HEK293 (cell line): ENCODE results near the gene ELOVL1.

Source experiments
- KLF7 ChIP-seq: fragments of 450-650 bp; formaldehyde crosslinking; IDR thresholded peaks from 2 replicates; pipeline ENCODE4 v1.5.1; 2016; ENCODE audit warnings: missing biosample characterization, missing genetic modification characterization, borderline replicate concordance
- KLF9 ChIP-seq: fragments of 450-650 bp; formaldehyde crosslinking; IDR thresholded peaks from 2 replicates; pipeline ENCODE4 v1.5.1; 2016; ENCODE audit warnings: missing biosample characterization, missing genetic modification characterization, low read depth
- PBX3 ChIP-seq: sonication (generic); formaldehyde crosslinking; IDR thresholded peaks from 2 replicates; pipeline ENCODE4 v1.8.1; 2022; ENCODE audit warnings: mild to moderate bottlenecking, moderate library complexity, missing genetic modification reagents
- TCF7L2 ChIP-seq: IDR thresholded peaks from 2 replicates; pipeline ENCODE4 v1.6.1; 2011; ENCODE audit warnings: low read depth, mild to moderate bottlenecking, inconsistent platforms, low read length, moderate library complexity, borderline replicate concordance
- ZBTB11 ChIP-seq: fragments of 450-650 bp; formaldehyde crosslinking; conservative IDR thresholded peaks from 2 replicates; pipeline ENCODE4 v1.5.1; 2016; ENCODE audit warnings: low read depth, missing biosample characterization, missing genetic modification characterization
- ZBTB44 ChIP-seq: fragments of 450-650 bp; IDR thresholded peaks from 2 replicates; pipeline ENCODE4 v1.5.1; 2018; ENCODE audit warnings: missing biosample characterization, mild to moderate bottlenecking, missing genetic modification characterization
- ZBTB48 ChIP-seq: fragments of 450-650 bp; formaldehyde crosslinking; IDR thresholded peaks from 2 replicates; pipeline ENCODE4 v1.5.1; 2016; ENCODE audit warnings: missing biosample characterization, missing genetic modification characterization
- ZBTB49 ChIP-seq: fragments of 450-650 bp; formaldehyde crosslinking; IDR thresholded peaks from 2 replicates; pipeline ENCODE4 v1.5.1; 2016; ENCODE audit warnings: missing biosample characterization, missing genetic modification characterization, low read depth
- ZFP41 ChIP-seq: fragments of 450-650 bp; formaldehyde crosslinking; IDR thresholded peaks from 2 replicates; pipeline ENCODE4 v1.5.1; 2016; ENCODE audit warnings: missing biosample characterization, missing genetic modification characterization, borderline replicate concordance
- ZNF148 ChIP-seq: fragments of 450-650 bp; formaldehyde crosslinking; IDR thresholded peaks from 2 replicates; pipeline ENCODE4 v1.5.0; 2017; ENCODE audit warnings: missing biosample characterization, missing genetic modification characterization, borderline replicate concordance
- ZNF184 ChIP-seq: fragments of 450-650 bp; IDR thresholded peaks from 2 replicates; pipeline ENCODE4 v1.5.1; 2018; ENCODE audit warnings: missing biosample characterization, mild to moderate bottlenecking, missing genetic modification characterization
- ZNF19 ChIP-seq: fragments of 450-650 bp; formaldehyde crosslinking; IDR thresholded peaks from 2 replicates; pipeline ENCODE4; 2016; ENCODE audit warnings: missing biosample characterization, missing genetic modification characterization, low read depth
- ZNF211 ChIP-seq: fragments of 450-650 bp; formaldehyde crosslinking; IDR thresholded peaks from 2 replicates; pipeline ENCODE4 v1.5.1; 2016; ENCODE audit warnings: low read depth, missing biosample characterization, missing genetic modification characterization
- ZNF23 ChIP-seq: fragments of 450-650 bp; formaldehyde crosslinking; IDR thresholded peaks from 2 replicates; pipeline ENCODE4 v1.5.1; 2016; ENCODE audit warnings: missing biosample characterization, missing genetic modification characterization, borderline replicate concordance
- ZNF24 ChIP-seq: fragments of 450-650 bp; formaldehyde crosslinking; IDR thresholded peaks from 2 replicates; pipeline ENCODE4 v1.5.1; 2016; ENCODE audit warnings: missing biosample characterization, missing genetic modification characterization
- ZNF302 ChIP-seq: fragments of 450-650 bp; formaldehyde crosslinking; IDR thresholded peaks from 2 replicates; pipeline ENCODE4 v1.5.1; 2016; ENCODE audit warnings: missing biosample characterization, missing genetic modification characterization, low read depth
- ZNF335 ChIP-seq: fragments of 450-650 bp; formaldehyde crosslinking; conservative IDR thresholded peaks from 2 replicates; pipeline ENCODE4 v1.5.1; 2016; ENCODE audit warnings: missing biosample characterization, missing genetic modification characterization
- ZNF391 ChIP-seq: fragments of 450-650 bp; formaldehyde crosslinking; IDR thresholded peaks from 2 replicates; pipeline ENCODE4 v1.5.1; 2016; ENCODE audit warnings: low read depth, missing biosample characterization, missing genetic modification characterization, borderline replicate concordance
- ZNF394 ChIP-seq: fragments of 450-650 bp; formaldehyde crosslinking; IDR thresholded peaks from 2 replicates; pipeline ENCODE4 v1.5.1; 2016; ENCODE audit warnings: missing biosample characterization, missing genetic modification characterization, mild to moderate bottlenecking, moderate library complexity, borderline replicate concordance
- ZNF423 ChIP-seq: fragments of 450-650 bp; formaldehyde crosslinking; IDR thresholded peaks from 2 replicates; pipeline ENCODE4 v1.5.1; 2016; ENCODE audit warnings: missing biosample characterization, missing genetic modification characterization
- ZNF473 ChIP-seq: fragments of 450-650 bp; formaldehyde crosslinking; IDR thresholded peaks from 2 replicates; pipeline ENCODE4 v1.5.1; 2017; ENCODE audit warnings: missing biosample characterization, missing genetic modification characterization
- ZNF521 ChIP-seq: fragments of 450-650 bp; formaldehyde crosslinking; IDR thresholded peaks from 2 replicates; pipeline ENCODE4 v1.5.1; 2017; ENCODE audit warnings: missing biosample characterization, mild to moderate bottlenecking, missing genetic modification characterization
- ZNF626 ChIP-seq: fragments of 450-650 bp; sonication (Bioruptor Pico); formaldehyde crosslinking; IDR thresholded peaks from 2 replicates; pipeline ENCODE4 v1.5.1; 2018; ENCODE audit warnings: missing biosample characterization, missing genetic modification characterization, inconsistent platforms
- ZNF645 ChIP-seq: fragments of 450-650 bp; formaldehyde crosslinking; IDR thresholded peaks from 2 replicates; pipeline ENCODE4; 2016; ENCODE audit warnings: missing biosample characterization, missing genetic modification characterization
- ZNF677 ChIP-seq: fragments of 450-650 bp; IDR thresholded peaks from 2 replicates; pipeline ENCODE4 v1.5.0; 2018; ENCODE audit warnings: missing biosample characterization, mild to moderate bottlenecking, missing genetic modification characterization, moderate library complexity
- ZNF843 ChIP-seq: fragments of 450-650 bp; formaldehyde crosslinking; IDR thresholded peaks from 2 replicates; pipeline ENCODE4 v1.5.1; 2016; ENCODE audit warnings: missing biosample characterization, missing genetic modification characterization
- ZSCAN16 ChIP-seq: fragments of 450-650 bp; formaldehyde crosslinking; IDR thresholded peaks from 2 replicates; pipeline ENCODE4 v1.5.1; 2016; ENCODE audit warnings: missing biosample characterization, missing genetic modification characterization

The ELOVL1 gene

GRCh38 chr1:43367904-43368645, at the start of gene ELOVL1 (continued):
- no peak for TF ChIP-seq ZSCAN16 (tag by site-specific recombination)
- TF ChIP-seq ZNF335 (tag by site-specific recombination), result peak; percentile 70
- no peak for TF ChIP-seq ZNF184 (tag by site-specific recombination)
- peak; percentile 85 for TF ChIP-seq KLF7 (tag by site-specific recombination)
- peak; percentile 99 for TF ChIP-seq ZBTB48 (tag by site-specific recombination)
- no peak for TF ChIP-seq ZNF626 (tag by site-specific recombination)
- 0 out of 2 replicates have a peak, but pooled peaks have one; percentile 39 for TF ChIP-seq ZNF423
- no peak for TF ChIP-seq ZBTB49 (tag by site-specific recombination)
- peak; percentile 86 for TF ChIP-seq ZNF394 (tag by site-specific recombination)
- TF ChIP-seq PBX3 (CRISPR knock-in tag), result peak; percentile 54; the same call in 1 of the 2 replicates
- TF ChIP-seq ZNF391, result peak; percentile 75; the same call in 1 of the 2 replicates
- no peak for TF ChIP-seq ZFP41 (tag by site-specific recombination)
- no peak for TF ChIP-seq ZNF677
- TF ChIP-seq KLF9 (tag by site-specific recombination), result no peak; the same call in none of the 2 replicates
- no peak for TF ChIP-seq ZNF23 (tag by site-specific recombination)
- TF ChIP-seq ZNF843 (tag by site-specific recombination), result 0 out of 2 replicates have a peak, but pooled peaks have one; percentile 31
- peak; percentile 71 for TF ChIP-seq ZBTB11
- TF ChIP-seq ZNF521 (tag by site-specific recombination), result no peak
- no peak for TF ChIP-seq ZNF473 (tag by site-specific recombination)
- TF ChIP-seq ZNF24, result peak; percentile 73; the same call in 1 of the 2 replicates
- TF ChIP-seq ZNF19, result no peak
- no peak for TF ChIP-seq TCF7L2
- no peak for TF ChIP-seq ZNF148 (tag by site-specific recombination)
- TF ChIP-seq ZNF302, result no peak
- no peak for TF ChIP-seq ZNF645 (tag by site-specific recombination)
- TF ChIP-seq ZNF211 (tag by site-specific recombination), result no peak
- no peak; the same call in 1 of the 2 replicates for TF ChIP-seq ZBTB44 (tag by site-specific recombination)
